ENCODE data around the gene TMEM69. TPM values are rescaled to one million over a fixed set of nuclear protein-coding genes. Genes with fewer than 3 reads are reported as not detected.

The TMEM69 gene
- total and polyA plus RNA-seq, 2 of the 8 experiments (the other 6 are each of a cell fraction or from before 2014, with no cell fraction given) = 39.0 to 123 TPM

- Histone ChIP-seq H4K91ac (replicated peaks; ENCODE audit: insufficient read length, low read length) (no peak overlapping the region), H2BK12ac (ENCODE audit: low read depth, low read length) (no peak overlapping the region), H3K36me3 (ENCODE audit: control insufficient read depth in 2 of 4, insufficient read depth in 4 of 4, low read length in 3 of 4) (no peaks in the 10 kb centered on the region), H3K14ac (ENCODE audit: insufficient read length) (no peak overlapping the region), H2BK20ac (ENCODE audit: low read length) (no peak overlapping the region), H3K9me3 (ENCODE audit: insufficient read depth in 2 of 2, low read depth in 1 of 2, low read length in 1 of 2) (no peaks in the 10 kb centered on the region), H3K4me3 (ENCODE audit: extremely low read depth in 1 of 4, insufficient read depth in 2 of 4, low read depth in 3 of 4, low read length in 4 of 4) (peak overlapping the region in 1 of 4 experiments; percentile 14; a peak in 1 of 8 replicates), H3K18ac (ENCODE audit: extremely low read depth, low read length) (no peak overlapping the region), H3K4ac (replicated peaks; ENCODE audit: insufficient read length, low read depth, low read length) (no peak overlapping the region), H2AK5ac (ENCODE audit: low read depth, low read length) (no peak overlapping the region), H4K8ac (ENCODE audit: extremely low read depth, insufficient read depth, low read length) (no peak overlapping the region), H3K9ac (replicated peaks in 1 of 4; ENCODE audit: extremely low read depth in 1 of 4, low read depth in 3 of 4, low read length in 3 of 4) (no peak overlapping the region), H2BK15ac (ENCODE audit: low read length) (no peak overlapping the region), H2BK5ac (ENCODE audit: low read depth, low read length) (no peak overlapping the region), H3K4me1 (replicated peaks in 1 of 4; ENCODE audit: control insufficient read depth in 3 of 4, insufficient read depth in 4 of 4, low read length in 3 of 4) (peaks cover 0 to 21% (median 6%) of the 10 kb centered on the region in 4 experiments; a peak in 5 of 7 replicates), H3K23ac (ENCODE audit: insufficient read length) (no peak overlapping the region), H3K23me2 (ENCODE audit: low read depth, low read length) (no peaks in the 10 kb centered on the region), H3K79me1 (ENCODE audit: low read depth, low read length) (peaks cover 5% of the 10 kb centered on the region; the same call in 1 of the 2 replicates), H2AFZ (ENCODE audit: low read length) (no peak overlapping the region), H2BK120ac (replicated peaks; ENCODE audit: low read depth, low read length) (no peak overlapping the region), H4K20me1 (replicated peaks in 1 of 2; ENCODE audit: control insufficient read depth in 1 of 2, insufficient read depth in 2 of 2, low read length in 2 of 2) (peaks cover 20 to 28% of the 10 kb centered on the region in 2 experiments), H3K56ac (replicated peaks; ENCODE audit: insufficient read length, low read depth, low read length) (no peak overlapping the region), H3K79me2 (ENCODE audit: control insufficient read depth in 1 of 2, insufficient read depth in 2 of 2, low read length in 2 of 2) (peaks cover 60 to 98% of the 10 kb centered on the region in 2 experiments), H4K5ac (ENCODE audit: insufficient read length, low read depth, low read length) (no peak overlapping the region), H3K4me2 (ENCODE audit: insufficient read depth in 1 of 2, low read depth in 2 of 2, low read length in 2 of 2) (peak overlapping the region in 1 of 2 experiments; percentile 15; a peak in 1 of 4 replicates), H3K27me3 (replicated peaks in 1 of 4; ENCODE audit: control insufficient read depth in 3 of 4, extremely low read depth in 1 of 4, insufficient read depth in 3 of 4, low read length in 3 of 4) (no peaks in the 10 kb centered on the region), H3K27ac (ENCODE audit: low read depth, low read length) (no peak overlapping the region)
- POLR2A ChIA-PET (ENCODE audit: partially characterized antibody) = interaction anchor here (0.6 to 1.7 kb wide), 4 partner anchors 9 to 498 kb away, joined by 3 to 4 read pairs (median 3); partner anchors contain the start of gene NASP
- FAIRE-seq (no peak), DNase-seq (ENCODE audit: low read depth in 1 of 2, low spot score in 2 of 2) (no peak)
- CTCF ChIA-PET (ENCODE audit: partially characterized antibody) = interaction anchor here (0.6 to 0.9 kb wide), 3 partner anchors 14 to 498 kb away, joined by 3 to 4 read pairs (median 3); partner anchors contain the start of gene P3R3URF
- no peak for TF ChIP-seq RFX5 (IDR thresholded peaks at IDR 0.05; ENCODE audit: borderline replicate concordance, low read depth, low read length)
- no peak for TF ChIP-seq CHD1 (IDR thresholded peaks at IDR 0.05; ENCODE audit: low read depth, low read length)
- TF ChIP-seq KDM5A (IDR thresholded peaks at IDR 0.05; ENCODE audit: low read length) = no peak
- no peak for TF ChIP-seq BRCA1 (IDR thresholded peaks at IDR 0.05; ENCODE audit: low read depth, low read length)
- TF ChIP-seq CBX8 (IDR thresholded peaks at IDR 0.05; ENCODE audit: borderline replicate concordance, low read depth, low read length) = no peak
- TF ChIP-seq POLR2A (IDR thresholded peaks at IDR 0.05; ENCODE audit: control extremely low read depth in 1 of 2, low read depth in 2 of 2, low read length in 2 of 2) = no peak
- TF ChIP-seq SIRT6 (IDR thresholded peaks at IDR 0.05; ENCODE audit: low read length) = no peak
- no peak for TF ChIP-seq SRF (IDR thresholded peaks at IDR 0.05; ENCODE audit: low read depth, low read length)
- TF ChIP-seq, protein P1, sequence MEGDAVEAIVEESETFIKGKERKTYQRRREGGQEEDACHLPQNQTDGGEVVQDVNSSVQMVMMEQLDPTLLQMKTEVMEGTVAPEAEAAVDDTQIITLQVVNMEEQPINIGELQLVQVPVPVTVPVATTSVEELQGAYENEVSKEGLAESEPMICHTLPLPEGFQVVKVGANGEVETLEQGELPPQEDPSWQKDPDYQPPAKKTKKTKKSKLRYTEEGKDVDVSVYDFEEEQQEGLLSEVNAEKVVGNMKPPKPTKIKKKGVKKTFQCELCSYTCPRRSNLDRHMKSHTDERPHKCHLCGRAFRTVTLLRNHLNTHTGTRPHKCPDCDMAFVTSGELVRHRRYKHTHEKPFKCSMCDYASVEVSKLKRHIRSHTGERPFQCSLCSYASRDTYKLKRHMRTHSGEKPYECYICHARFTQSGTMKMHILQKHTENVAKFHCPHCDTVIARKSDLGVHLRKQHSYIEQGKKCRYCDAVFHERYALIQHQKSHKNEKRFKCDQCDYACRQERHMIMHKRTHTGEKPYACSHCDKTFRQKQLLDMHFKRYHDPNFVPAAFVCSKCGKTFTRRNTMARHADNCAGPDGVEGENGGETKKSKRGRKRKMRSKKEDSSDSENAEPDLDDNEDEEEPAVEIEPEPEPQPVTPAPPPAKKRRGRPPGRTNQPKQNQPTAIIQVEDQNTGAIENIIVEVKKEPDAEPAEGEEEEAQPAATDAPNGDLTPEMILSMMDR (IDR thresholded peaks at IDR 0.05; ENCODE audit: control extremely low read depth in 1 of 3, insufficient read depth in 1 of 3, low read depth in 1 of 3, low read length in 3 of 3) = no peak
- TF ChIP-seq SAP30 (IDR thresholded peaks at IDR 0.05; ENCODE audit: insufficient read depth, insufficient replicate concordance, low read length) = no peak
- no peak for TF ChIP-seq ASH2L (IDR thresholded peaks at IDR 0.05; ENCODE audit: low read length)
- TF ChIP-seq SIX5 (IDR thresholded peaks at IDR 0.05; ENCODE audit: low read depth, low read length) = no peak
- no peak for TF ChIP-seq CHD2 (IDR thresholded peaks at IDR 0.05; ENCODE audit: low read length)
Measured at GRCh38 chr1:45678489-45678888, 9.5 kb upstream of the TMEM69 start.
